RCC 7860 (cell line): Measurements from ENCODE around the gene TCF7L1.
"Not testable (repeated sequence)": the region's sequence is repeated elsewhere in the genome, so short reads cannot be mapped to it uniquely, and the experiment has no call there.

Experiments
- DNase-seq: peaks from one replicate; pipeline ENCODE4 v3.0.0-alpha.2; 2015; ENCODE audit warnings: low spot score
- FAIRE-seq: peaks from 2 replicates; lab custom pipeline; 2012; peaks lifted over from hg19 to GRCh38; lab: Jason Lieb, UNC

Gene TCF7L1

DNA sequence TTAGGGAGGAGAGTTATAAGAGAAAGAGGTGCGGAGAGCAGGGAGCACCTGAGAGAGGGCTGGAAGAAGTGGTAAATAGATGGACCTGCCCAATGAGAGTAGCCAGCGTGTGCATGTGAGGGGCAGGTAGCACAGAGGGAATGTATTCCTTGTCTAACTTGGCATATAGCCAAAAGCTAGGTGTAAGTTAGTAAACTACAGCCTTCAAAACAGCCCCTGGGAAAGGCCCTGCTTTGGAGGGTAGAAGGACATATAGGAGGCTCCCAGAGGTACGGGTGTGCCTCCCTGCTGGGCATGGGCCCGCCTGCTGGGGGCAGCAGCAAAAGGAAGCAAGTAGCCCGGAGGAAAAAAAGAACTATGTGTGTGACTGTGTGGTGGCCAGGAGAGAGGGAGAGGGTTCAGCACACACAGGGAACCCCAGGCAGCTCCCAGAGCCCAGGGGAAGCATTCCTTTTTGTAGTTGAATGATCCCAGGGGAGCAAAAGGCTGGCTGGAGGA lies 48.0 kb downstream of the TCF7L1 start:
- DNase-seq (no peak), FAIRE-seq (no peak)

DNA sequence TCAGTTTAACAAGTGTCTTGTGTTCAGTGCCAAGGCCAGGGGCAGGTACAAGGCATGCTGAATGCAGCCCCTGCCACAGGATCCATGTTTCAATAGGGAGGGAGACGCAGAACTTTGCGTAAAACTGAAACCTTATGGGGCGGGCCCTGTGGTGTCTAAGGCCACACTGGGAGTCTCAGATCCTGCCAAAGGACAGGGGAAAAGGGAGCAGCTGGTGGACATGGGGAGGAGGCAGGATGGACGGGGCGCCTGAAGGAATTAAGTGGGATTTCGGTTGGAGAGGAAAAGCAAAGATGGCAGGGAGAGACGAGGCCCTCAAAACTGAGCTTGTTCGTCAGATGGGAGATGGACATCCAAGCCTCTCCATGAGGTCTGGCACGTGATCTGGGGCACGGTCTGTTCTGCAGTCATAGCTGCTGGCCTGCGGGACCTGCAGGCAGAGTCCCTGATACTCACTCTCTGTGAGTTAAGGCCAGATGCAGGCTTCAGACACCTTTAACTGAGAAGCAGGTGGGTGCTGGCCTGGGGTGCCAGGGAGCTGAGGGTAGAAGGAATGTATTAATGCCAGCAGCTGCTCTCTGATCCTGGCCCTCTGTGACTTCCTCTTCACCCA lies 48.8 kb downstream of the TCF7L1 start:
- DNase-seq (no peak), FAIRE-seq (no peak)

DNA sequence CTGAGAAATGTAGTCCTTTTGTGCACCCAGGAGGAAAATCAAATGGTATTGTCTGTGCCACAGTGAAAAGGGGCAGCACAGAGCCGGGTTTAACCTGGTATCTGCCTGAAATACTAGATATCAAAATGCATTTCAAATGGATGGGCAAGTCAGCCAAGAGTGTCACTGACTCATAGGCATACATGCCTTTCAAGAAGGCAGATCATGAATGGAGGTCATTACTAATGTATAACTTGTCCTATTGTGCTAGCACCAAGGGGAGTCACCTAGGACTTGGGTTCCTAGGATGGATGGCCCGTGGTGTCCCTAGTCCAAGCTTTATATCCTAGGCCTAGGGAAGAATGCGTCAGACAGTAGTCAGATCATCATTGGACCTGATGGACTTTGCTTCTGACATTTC lies 49.9 kb downstream of the TCF7L1 start:
- FAIRE-seq (no peak), DNase-seq (no peak)

DNA sequence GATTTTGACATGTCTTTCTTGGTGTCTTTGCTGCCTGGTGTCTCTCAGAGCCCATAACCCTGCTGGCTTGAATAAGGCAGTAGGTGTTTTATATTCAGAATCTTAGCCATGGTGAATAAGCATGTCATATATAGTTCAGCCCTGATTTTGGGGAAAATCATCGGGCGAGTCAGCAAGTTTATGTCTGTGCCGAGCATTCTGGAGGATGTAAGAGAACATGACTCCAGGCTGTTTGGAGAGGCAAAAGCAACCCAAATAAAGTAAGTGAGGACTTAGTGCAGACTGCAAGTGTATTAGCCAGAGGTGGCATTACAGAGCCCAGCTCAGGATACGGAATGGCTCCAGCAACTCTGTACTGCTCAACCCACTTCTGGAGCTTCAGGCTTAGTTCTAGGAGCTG lies 50.3 kb downstream of the TCF7L1 start:
- FAIRE-seq (no peak), DNase-seq (no peak)

DNA sequence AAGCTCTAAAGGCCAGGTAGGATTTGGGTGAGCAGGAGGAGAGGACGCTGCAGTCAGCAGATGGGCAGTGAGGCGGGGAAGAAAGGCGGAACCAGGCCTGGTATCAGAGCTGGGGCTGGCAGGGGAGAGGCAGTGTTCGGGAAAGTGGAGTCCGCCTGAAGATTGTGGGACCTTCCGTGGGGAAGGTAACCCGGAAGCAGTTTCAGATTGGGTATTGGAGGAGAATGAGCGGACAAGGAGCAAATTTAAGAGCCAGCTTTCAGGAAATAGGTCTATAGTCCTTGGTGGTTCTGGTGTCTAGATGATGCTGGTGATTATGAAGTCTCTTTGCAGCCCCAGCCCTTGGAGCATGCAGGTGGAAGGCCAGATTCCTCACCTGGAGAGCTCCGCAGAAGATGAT lies 51.0 kb downstream of the TCF7L1 start:
- no peak for FAIRE-seq
- DNase-seq = no peak

DNA sequence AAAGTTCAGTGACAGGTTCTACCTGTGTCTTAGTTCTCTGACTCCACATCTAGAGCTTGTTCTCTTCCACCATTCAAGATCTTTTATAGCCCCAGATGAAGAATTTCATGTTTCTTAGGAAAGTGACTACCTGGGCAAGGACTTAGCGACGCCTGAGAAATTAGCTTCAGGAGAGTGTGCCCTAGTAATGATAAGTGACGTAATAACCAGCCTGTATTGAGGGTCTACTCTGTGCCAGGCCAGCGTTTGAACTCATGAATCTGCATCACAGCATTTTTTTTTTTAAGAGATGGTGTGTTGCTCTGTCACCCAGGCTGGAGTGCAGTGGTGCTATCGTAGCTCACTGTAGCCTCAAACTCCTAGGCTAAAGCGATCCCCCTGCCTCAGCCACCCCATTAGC lies 51.8 kb downstream of the TCF7L1 start:
- DNase-seq (no peak), FAIRE-seq (no peak)

DNA sequence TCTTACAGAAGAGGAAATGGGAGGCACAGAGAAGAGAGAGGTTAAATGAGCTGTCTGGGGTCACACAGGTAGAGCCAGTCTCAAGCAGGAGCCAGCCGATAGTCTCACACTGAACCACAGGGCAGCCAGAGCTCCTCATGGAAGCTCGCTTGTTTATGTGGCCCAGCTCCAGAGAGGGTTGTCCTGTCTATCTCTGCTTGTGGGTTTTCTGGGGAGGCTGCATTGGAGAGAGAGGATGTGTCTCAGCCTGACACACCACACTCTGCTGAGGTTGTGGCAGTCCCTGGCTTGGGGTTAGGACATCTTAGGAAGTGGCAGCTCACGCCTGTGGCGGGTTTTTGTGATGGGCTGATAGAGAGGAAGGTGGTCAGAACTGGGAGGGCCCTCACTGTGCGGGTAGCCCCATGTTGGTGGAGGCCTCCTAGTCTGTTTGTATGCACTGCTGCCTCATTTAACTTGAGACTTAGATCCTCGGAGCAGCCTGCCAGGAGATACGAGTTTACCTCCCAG lies 52.3 kb downstream of the TCF7L1 start:
- DNase-seq (no peak), FAIRE-seq (no peak)

DNA sequence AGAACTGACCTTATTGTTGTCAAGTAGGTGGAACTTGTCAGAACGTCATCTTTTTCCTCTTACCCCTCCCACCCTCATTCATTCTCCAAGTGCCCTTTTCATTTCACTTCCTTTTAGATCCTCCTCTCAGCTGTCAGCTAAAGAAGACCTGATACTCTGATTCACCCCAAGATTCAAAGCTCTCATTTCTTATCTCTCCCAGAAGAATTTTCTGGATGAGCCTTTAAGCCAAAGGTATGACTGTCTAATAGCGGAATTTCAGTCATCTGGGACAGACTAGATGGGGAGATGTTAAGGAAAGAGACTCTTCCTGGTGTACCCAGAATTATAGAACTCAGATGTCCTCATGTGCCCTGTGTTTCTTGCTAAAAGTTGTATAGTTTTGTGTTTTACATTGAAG lies 53.9 kb downstream of the TCF7L1 start:
- DNase-seq = no peak
- FAIRE-seq = no peak

DNA sequence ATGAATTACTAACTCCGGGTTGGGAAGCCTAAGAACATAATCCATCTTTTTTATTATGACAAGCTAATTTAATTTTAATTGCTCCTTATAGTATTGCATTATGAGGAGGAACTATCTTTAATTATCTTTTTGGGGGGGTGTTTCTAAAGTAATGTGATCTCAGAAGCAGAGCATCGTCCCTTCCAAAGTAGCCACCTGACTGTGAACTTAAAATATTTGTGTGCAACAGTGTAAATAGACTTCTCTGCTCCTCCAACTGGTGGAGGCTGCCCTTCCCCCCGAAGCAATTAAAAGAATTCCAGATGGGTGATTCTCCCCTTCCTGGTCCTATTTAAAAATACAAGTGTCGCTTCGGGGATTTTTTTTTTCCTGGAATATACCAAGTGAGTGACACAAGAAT lies 55.7 kb downstream of the TCF7L1 start:
- FAIRE-seq = no peak
- no peak for DNase-seq

DNA sequence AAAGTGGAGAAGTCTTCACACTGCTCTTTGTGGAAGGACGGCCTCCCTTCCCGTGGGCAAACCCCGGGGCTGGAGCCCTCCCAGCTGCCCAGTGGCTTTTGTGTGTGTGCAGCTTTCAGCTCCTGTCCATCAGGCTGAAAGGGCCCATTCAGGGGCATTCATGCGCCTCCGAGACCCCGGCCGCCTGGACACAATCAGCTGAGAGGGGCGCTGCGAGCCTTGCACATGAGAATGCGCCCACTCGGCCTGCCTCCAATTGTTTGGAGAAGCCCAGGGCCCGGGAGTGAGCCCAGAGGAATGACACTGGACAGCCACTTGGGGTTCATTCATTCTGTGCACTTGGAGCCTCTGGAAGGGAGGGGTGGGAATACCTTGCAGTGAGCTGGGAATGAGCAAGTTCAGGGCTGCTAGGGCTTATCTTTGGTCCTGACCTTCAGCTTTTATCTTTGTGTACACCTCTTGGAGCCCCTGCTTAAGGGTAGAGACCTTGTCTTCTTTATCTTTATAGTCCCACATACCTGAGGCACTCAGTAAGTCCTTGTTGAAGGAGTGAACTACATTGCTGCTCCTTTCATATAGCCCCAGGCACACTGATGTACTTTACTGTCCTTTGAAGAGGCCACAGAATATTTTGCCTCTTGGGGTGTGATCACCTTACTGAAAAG lies 56.5 kb downstream of the TCF7L1 start:
- no peak for DNase-seq
- FAIRE-seq = no peak

DNA sequence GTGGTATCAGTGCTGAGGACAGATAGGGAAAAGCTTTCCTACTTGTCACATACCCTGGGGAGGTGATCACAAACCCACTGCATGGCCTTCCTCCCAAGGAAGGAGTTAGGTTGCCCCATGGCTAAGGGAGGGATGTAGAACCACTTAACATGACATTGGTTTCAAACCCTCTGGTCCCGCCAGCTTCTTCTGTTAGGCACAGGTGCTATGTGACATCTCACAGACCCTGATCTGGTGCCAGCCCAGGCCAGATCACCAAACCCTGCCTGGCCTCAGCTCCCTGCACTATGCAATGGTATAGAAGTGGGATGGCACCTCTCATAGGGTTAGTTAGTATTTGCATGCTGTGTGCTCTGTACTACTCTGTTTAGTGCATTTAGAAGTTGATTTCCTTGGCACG lies 58.0 kb downstream of the TCF7L1 start:
- FAIRE-seq (no peak), DNase-seq (no peak)

DNA sequence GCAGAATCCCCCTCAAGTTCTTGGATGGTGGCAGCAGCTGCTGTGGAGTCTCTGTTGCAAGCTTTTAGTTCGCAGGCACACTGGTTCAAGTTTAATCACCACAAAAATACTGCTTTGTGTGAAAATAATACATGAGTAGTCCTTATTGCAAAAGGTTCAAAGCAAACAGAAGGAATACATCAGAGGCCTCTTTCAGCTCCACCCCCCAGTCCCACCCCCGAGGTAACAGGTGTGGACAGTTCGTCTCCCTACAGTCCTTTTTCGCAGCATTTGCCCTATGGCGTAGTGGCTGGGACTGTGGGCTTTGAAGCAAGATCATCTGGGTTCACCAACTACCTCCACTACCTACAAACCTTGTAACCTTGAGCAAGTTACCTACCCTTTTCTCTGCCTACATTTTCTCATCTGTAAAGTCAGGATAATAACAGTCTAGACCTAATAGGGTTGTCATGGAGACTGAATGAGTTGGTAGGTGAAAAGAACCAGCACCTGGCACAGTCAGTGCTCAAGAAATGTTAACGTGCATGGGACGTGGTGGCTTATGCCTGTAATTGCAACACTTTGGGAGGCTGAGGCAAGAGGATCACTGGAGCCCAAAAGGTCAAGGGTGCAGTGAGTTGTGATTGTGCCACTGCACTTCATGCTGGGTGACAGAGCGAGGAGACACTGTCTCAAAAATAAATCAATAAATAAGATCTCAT lies 61.7 kb downstream of the TCF7L1 start:
- no peak for FAIRE-seq
- DNase-seq = no peak

DNA sequence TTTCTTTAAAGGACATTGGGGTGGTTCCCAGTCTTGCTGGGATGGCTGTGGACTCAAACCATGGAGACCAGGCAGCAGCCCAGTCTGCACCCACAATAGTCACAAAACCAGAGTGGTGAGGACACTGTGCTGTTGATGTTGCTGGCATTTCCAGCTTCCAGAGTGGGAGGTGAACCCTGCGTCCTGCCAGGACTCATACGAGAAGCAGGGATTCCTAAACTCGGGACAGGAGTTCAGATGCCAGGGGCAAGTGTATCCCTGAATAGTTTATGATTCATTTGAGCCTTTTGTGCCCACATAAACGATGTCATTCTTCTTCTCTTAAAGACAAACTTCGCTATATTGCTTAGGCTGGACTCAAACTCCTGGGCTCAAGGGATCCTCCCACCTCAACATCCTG lies 62.8 kb downstream of the TCF7L1 start:
- FAIRE-seq (no peak), DNase-seq (no peak)

DNA sequence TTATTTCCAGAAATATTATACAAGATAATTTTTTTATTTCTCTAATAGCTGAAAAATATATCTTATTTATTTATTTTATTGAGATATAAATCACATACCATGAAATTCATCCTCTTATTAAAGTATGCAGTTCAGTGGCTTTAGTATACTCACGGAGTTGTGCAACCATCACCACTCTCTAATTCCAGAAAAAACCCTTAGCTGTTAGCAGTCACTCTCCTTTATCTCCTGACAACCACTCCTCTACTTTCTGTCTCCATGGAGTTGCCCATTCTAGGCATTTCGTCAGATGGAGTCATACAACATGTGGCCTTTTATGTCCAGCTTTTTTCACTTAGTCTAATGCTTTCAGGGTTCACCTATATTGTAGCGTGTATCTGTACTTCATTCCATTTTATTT lies 66.5 kb downstream of the TCF7L1 start:
- DNase-seq = no peak
- FAIRE-seq = no peak

DNA sequence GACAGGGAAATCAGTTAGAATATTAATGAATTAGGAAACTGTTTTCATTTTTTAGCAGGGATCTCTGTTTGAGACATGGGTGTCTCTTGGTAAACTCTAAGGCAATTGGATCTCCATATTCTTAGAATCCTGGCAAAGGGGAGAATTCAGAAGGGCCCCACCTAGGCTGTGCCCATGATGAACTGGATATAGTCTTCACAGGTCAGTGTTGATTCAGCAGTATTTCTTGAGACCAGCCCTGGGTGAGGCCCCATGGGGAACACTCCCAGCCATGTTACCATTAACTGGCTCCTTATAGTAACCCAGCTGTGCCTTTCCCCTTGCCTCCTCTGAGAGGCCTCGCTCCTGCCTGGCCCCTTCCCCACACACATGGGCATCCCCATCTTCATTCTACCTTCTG lies 76.7 kb downstream of the TCF7L1 start:
- FAIRE-seq (no peak), DNase-seq (no peak)

DNA sequence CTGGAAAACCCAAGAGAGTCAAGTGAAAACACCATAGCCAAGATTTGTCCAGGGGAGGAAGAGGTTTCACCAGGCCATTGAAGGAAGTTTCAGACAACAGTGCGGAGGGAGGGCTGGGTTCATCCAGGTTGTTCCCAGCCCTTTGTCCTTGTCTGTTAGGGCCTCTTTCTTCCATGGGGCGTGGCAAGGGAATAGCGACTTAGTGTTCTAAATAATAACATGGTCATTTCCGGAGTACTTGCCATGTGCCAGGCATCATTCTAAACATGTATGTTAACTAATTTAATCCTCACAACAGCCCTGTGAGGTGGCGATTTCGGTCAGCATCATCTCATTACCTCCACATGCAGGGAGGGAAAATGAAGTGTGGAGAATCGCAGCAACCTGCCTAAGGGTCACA lies 77.3 kb downstream of the TCF7L1 start:
- no peak for FAIRE-seq
- DNase-seq = no peak

DNA sequence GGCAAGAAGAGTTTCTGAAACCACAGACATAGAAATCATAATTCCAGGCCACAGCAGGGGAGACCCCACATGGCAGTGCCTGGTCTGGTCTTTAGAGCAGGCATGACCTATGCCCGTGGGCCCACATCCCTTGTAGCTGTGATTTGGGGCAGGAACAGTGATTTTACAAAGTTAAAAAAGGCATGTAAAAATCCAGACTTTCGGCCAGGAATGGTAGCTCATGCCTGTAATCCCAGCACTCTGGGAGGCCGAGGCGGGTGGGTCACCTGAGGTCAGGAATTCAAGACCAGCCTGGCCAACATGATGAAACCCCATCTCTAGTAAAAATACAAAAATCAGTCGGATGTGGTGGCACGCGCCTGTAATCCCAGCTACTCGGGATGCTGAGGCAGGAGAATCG lies 78.4 kb downstream of the TCF7L1 start:
- DNase-seq, FAIRE-seq: not testable (repeated sequence)

DNA sequence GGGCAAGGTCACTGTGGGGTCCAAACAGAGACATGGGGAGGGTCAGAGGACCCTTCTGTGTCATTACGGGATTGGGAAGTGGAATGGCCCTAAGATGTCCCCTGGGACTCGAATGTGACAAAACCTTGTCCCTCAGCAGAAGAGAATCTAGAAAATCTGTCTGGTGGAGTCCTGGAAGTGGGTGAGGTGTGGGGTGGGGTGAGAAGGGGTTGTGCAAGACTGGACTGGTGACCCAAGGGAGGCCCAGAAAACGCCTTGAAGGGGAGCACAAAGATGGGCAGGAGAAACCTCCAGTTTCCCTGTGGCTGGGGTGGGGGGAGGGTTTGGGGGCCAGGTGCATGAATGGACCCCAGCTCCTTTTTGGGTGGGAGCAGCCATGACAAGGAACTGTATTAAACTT lies 79.6 kb downstream of the TCF7L1 start:
- no peak for DNase-seq
- FAIRE-seq = no peak

DNA sequence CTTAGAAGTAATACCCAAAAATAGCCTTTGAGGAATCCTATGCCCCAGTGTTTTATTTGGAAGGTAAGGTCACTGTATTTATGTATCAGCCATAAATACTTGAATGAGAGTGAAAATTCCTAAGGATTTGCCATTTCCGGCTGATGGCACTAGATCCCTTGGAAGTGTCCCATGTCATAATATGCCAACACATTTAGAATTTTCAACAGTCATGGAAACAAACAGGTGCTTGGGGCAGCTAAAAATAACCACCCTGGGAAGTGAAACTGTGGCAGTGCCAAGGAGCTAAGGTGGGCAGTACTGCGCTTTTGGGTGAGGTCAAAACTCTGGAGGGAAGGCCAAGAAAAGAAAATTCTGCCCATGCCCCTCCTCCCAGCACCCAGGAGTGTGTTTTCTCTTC lies 80.2 kb downstream of the TCF7L1 start:
- DNase-seq (no peak), FAIRE-seq (no peak)

DNA sequence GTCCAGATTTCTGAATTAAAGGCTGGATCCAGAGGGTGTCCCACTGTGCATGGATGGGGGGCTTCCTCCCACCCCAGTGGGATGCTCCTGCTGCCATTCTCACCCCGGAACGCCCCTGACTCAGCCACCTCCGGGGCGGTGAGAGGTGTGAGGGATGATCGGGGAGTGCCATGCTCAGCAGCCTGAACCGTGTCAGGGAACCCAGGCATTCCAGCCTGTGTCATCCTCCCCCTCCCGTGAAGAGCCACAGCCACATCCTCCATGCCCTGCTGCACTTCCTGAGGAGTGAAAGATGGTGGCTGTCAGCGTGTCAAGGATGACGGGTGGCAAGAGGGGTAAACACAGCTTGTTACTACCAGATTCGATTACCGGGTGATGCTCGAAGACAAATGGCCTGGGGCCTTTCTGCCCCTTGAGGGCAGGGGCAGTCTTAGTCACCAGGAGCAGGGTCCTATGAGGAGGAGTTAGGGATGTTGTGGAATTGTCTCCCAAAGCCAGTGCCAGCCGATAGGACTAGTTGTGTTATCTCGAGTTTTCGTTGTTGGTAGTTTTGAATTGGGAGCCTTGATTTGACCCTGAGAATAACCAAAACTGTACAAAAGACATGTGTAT lies 80.8 kb downstream of the TCF7L1 start:
- FAIRE-seq = no peak
- DNase-seq = no peak

DNA sequence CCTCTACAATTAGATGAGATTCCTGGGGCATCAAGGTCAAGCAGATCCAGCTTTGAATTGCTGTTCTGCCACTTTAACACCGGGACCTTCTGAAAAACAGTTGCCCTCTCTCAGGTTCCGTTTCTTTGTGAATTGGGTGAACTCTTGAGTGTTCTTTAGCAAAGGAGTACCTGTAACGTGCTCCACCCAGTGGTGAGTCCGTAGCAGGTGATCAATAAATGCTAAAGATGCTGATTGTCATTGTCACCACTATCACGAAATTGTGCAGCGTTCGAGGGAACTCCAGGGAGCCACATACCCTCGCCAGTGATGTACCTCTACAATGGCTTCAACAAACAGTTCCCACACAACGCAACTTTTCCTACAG lies 81.9 kb downstream of the TCF7L1 start:
- no peak for DNase-seq
- no peak for FAIRE-seq
